HepG2 (cell line): ENCODE results near the gene ACAP3. TPM values are rescaled to one million over a fixed set of nuclear protein-coding genes. Genes with fewer than 3 reads are reported as not detected.
A peak's percentile ranks its signal among the peaks of the same experiment; 100 is the strongest.

ENCODE experiments used
- AKAP8 ChIP-seq: sonication (generic); formaldehyde crosslinking; IDR thresholded peaks from 2 replicates; pipeline ENCODE4 v1.5.1; 2020; ENCODE audit warnings: mild to moderate bottlenecking, missing genetic modification reagents
- CREM ChIP-seq, 2 experiments: sonication (generic) in 1 of 2; formaldehyde crosslinking in 1 of 2; IDR thresholded peaks; 2 replicates each; pipeline versions ENCODE4 v1.4.0 to v1.6.1; 2016 to 2020; ENCODE audit warnings: antibody characterized with exemption in 1 of 2, mild to moderate bottlenecking in 1 of 2, missing genetic modification reagents in 1 of 2
- ISX ChIP-seq: sonication (generic); formaldehyde crosslinking; conservative IDR thresholded peaks from 2 replicates; pipeline ENCODE4 v1.5.0; 2020; ENCODE audit warnings: missing genetic modification reagents
- JUND ChIP-seq: sonication (generic); formaldehyde crosslinking; IDR thresholded peaks from 2 replicates; pipeline ENCODE4 v1.8.0; 2022; ENCODE audit warnings: mild to moderate bottlenecking, missing genetic modification reagents
- NBN ChIP-seq: fragments of 450-650 bp; conservative IDR thresholded peaks from 2 replicates; pipeline ENCODE4 v1.6.1; 2017
- NFKBIZ ChIP-seq: IDR thresholded peaks from 2 replicates; pipeline ENCODE4 v1.6.1; 2018; ENCODE audit warnings: missing genetic modification reagents, missing compliant biosample characterization
- TP53 ChIP-seq: sonication (generic); formaldehyde crosslinking; conservative IDR thresholded peaks from 2 replicates; pipeline ENCODE4 v1.4.0; 2020; ENCODE audit warnings: missing genetic modification reagents
- YEATS4 ChIP-seq: sonication (generic); formaldehyde crosslinking; IDR thresholded peaks from 2 replicates; pipeline ENCODE4 v1.4.0; 2020; ENCODE audit warnings: missing genetic modification reagents, borderline replicate concordance
- ZNF569 ChIP-seq: sonication (generic); formaldehyde crosslinking; IDR thresholded peaks from 2 replicates; pipeline ENCODE4 v1.5.0; 2020; ENCODE audit warnings: mild to moderate bottlenecking, missing genetic modification reagents, moderate library complexity, borderline replicate concordance
- ZNF703 ChIP-seq: sonication (generic); formaldehyde crosslinking; IDR thresholded peaks from 2 replicates; pipeline ENCODE4 v1.5.1; 2020; ENCODE audit warnings: missing genetic modification reagents, mild to moderate bottlenecking, moderate library complexity, borderline replicate concordance
- ZNF775 ChIP-seq: sonication (generic); formaldehyde crosslinking; IDR thresholded peaks from 2 replicates; pipeline ENCODE4 v1.4.0; 2020; ENCODE audit warnings: missing genetic modification reagents, mild to moderate bottlenecking, moderate library complexity, borderline replicate concordance
- polyA plus RNA-seq, 8 experiments: library from polyadenylated mRNA; depleted of rRNA in 3 of 8; stranded (reverse) in 7 of 8; unstranded in 1 of 8; fragments of >200 nt; fragmentation: Illumina TruSeq in 4 of 8; extraction: Trizol in 4 of 8; gene quantifications; 2 replicates each; pipeline versions ENCODE4 v1.2.1 to v1.2.3, GENCODE V29; 2011 to 2016; ENCODE audit warnings: low read depth in 4 of 8, missing spikeins in 1 of 8, mixed read lengths in 1 of 8; ENCODE audit not compliant: insufficient read depth in 1 of 8
- total RNA-seq, 5 experiments: library from RNA; depleted of rRNA; stranded (reverse); fragments of >200 nt; fragmentation: Illumina TruSeq; extraction: Trizol; gene quantifications; 2 replicates each; pipeline ENCODE4 v1.2.3, GENCODE V29; 2016; ENCODE audit warnings: low read depth in 1 of 5
- TF ChIP-seq, protein P1 (sequence below): sonication (generic); formaldehyde crosslinking; conservative IDR thresholded peaks from 2 replicates; pipeline ENCODE4 v1.8.0; 2022; ENCODE audit warnings: low read depth, missing genetic modification reagents
- TF ChIP-seq, protein P2 (sequence below): sonication (generic); formaldehyde crosslinking; IDR thresholded peaks from 2 replicates; pipeline ENCODE4 v1.4.0; 2020; ENCODE audit warnings: mild to moderate bottlenecking, low read depth, missing genetic modification reagents
- TF ChIP-seq, protein P3 (sequence below): sonication (generic); formaldehyde crosslinking; IDR thresholded peaks from 2 replicates; pipeline ENCODE4 v1.5.0; 2020; ENCODE audit warnings: missing genetic modification reagents
- TF ChIP-seq, protein P4 (sequence below): sonication (generic); formaldehyde crosslinking; IDR thresholded peaks from 2 replicates; pipeline ENCODE4 v1.4.0; 2020; ENCODE audit warnings: missing genetic modification reagents

Gene ACAP3
- total and polyA plus RNA-seq, 2 of the 13 experiments (the other 11 are each of a cell fraction or from before 2014, with no cell fraction given), result 29.4 to 50.8 TPM

DNA sequence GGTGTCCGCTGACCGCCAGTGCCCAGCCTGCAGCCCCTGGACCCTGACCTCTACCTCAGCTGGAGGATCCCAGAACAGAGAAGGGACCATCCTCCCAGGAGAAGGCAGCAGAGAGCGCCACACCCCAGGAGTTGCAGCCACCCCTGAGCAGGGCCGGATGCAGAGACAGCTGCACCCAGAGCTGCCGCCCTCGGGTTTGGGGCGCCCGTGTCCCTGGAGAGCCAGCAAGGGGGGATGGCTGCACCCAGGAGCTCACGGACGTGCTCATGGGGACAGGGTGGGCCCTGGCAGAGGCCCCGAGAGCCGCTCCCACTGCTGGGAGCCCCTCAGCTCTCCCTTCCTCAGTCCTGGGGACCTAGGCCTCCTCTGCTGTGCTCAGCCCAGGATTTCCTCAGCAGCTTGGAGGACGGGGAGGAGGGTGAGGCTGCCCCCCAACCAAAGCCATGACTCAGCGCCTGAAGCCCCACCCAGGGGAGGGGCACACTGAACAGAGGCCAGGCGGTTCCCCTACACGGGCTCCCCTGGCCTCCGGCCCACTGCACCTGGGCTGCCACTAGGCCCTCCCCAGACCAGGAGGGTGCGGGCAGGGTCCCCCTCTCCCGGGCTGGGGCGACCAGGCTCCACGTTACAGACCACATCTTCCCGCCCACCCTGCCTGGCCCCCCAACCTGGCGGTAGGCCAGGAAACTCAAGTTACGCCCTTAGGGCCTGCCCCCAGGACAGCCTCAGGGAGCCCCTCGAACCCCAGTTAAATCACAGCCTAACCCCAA lies 2.2 kb downstream of the ACAP3 start (continued):
- TF ChIP-seq ZNF703 (CRISPR knock-in tag), result no peak
- TF ChIP-seq ZNF569 (CRISPR knock-in tag), result no peak
- no peak for TF ChIP-seq CREM (IDR thresholded peaks at IDR 0.05)
- no peak for TF ChIP-seq CREM (CRISPR knock-in tag; IDR thresholded peaks at IDR 0.05)
- TF ChIP-seq YEATS4 (CRISPR knock-in tag), result peak; percentile 54; the same call in 1 of the 2 replicates
- no peak for TF ChIP-seq ISX
- TF ChIP-seq, protein P1, sequence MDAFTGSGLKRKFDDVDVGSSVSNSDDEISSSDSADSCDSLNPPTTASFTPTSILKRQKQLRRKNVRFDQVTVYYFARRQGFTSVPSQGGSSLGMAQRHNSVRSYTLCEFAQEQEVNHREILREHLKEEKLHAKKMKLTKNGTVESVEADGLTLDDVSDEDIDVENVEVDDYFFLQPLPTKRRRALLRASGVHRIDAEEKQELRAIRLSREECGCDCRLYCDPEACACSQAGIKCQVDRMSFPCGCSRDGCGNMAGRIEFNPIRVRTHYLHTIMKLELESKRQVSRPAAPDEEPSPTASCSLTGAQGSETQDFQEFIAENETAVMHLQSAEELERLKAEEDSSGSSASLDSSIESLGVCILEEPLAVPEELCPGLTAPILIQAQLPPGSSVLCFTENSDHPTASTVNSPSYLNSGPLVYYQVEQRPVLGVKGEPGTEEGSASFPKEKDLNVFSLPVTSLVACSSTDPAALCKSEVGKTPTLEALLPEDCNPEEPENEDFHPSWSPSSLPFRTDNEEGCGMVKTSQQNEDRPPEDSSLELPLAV, result no peak
- TF ChIP-seq, protein P2, sequence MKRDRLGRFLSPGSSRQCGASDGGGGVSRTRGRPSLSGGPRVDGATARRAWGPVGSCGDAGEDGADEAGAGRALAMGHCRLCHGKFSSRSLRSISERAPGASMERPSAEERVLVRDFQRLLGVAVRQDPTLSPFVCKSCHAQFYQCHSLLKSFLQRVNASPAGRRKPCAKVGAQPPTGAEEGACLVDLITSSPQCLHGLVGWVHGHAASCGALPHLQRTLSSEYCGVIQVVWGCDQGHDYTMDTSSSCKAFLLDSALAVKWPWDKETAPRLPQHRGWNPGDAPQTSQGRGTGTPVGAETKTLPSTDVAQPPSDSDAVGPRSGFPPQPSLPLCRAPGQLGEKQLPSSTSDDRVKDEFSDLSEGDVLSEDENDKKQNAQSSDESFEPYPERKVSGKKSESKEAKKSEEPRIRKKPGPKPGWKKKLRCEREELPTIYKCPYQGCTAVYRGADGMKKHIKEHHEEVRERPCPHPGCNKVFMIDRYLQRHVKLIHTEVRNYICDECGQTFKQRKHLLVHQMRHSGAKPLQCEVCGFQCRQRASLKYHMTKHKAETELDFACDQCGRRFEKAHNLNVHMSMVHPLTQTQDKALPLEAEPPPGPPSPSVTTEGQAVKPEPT (CRISPR knock-in tag), result no peak
- TF ChIP-seq NFKBIZ, result no peak; the same call in 1 of the 2 replicates
- peak; percentile 58; the same call in 1 of the 2 replicates for TF ChIP-seq JUND (CRISPR knock-in tag)
- TF ChIP-seq, protein P3, sequence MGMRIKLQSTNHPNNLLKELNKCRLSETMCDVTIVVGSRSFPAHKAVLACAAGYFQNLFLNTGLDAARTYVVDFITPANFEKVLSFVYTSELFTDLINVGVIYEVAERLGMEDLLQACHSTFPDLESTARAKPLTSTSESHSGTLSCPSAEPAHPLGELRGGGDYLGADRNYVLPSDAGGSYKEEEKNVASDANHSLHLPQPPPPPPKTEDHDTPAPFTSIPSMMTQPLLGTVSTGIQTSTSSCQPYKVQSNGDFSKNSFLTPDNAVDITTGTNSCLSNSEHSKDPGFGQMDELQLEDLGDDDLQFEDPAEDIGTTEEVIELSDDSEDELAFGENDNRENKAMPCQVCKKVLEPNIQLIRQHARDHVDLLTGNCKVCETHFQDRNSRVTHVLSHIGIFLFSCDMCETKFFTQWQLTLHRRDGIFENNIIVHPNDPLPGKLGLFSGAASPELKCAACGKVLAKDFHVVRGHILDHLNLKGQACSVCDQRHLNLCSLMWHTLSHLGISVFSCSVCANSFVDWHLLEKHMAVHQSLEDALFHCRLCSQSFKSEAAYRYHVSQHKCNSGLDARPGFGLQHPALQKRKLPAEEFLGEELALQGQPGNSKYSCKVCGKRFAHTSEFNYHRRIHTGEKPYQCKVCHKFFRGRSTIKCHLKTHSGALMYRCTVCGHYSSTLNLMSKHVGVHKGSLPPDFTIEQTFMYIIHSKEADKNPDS (CRISPR knock-in tag), result no peak
- no peak for TF ChIP-seq TP53 (CRISPR knock-in tag)
- no peak for TF ChIP-seq NBN
- TF ChIP-seq, protein P4, sequence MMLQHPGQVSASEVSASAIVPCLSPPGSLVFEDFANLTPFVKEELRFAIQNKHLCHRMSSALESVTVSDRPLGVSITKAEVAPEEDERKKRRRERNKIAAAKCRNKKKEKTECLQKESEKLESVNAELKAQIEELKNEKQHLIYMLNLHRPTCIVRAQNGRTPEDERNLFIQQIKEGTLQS (CRISPR knock-in tag), result peak; percentile 75; the same call in 1 of the 2 replicates
- peak; percentile 14 for TF ChIP-seq AKAP8 (CRISPR knock-in tag)
- no peak for TF ChIP-seq ZNF775 (CRISPR knock-in tag)
